Fibroblast of lung (primary cell): ENCODE measurements around the gene KAZALD1. TPM values are rescaled to one million over a fixed set of nuclear protein-coding genes. Genes with fewer than 3 reads are reported as not detected.

Experiments used
- DNase-seq, 2 donors: peaks; one replicate each; pipeline versions ENCODE4 v3.0.0 to v3.0.0-alpha.2; 2010; ENCODE audit warnings: low read depth in 2 of 2
- H2AFZ ChIP-seq: 2 replicates; pipeline ENCODE4 v1.5.1; 2012; ENCODE audit warnings: low read length, control low read depth, inconsistent platforms
- H3K27ac ChIP-seq: 2 replicates; pipeline ENCODE4 v1.5.1; 2011; ENCODE audit warnings: low read length, control low read depth; ENCODE audit not compliant: insufficient read depth
- H3K27me3 ChIP-seq: 2 replicates; pipeline ENCODE4 v1.5.1; 2011; ENCODE audit warnings: mild to moderate bottlenecking, low read length; ENCODE audit not compliant: control insufficient read depth, insufficient read depth
- H3K36me3 ChIP-seq: 2 replicates; pipeline ENCODE4 v1.5.1; 2011; ENCODE audit warnings: low read length; ENCODE audit not compliant: control insufficient read depth, insufficient read depth
- H3K4me1 ChIP-seq: 2 replicates; pipeline ENCODE4 v1.5.1; 2011; ENCODE audit warnings: low read length; ENCODE audit not compliant: control insufficient read depth, insufficient read depth; ENCODE audit errors: extremely low read depth
- H3K4me2 ChIP-seq: 2 replicates; pipeline ENCODE4 v1.5.1; 2011; ENCODE audit warnings: low read length, control low read depth; ENCODE audit not compliant: insufficient read depth; ENCODE audit errors: extremely low read depth
- H3K4me3 ChIP-seq, 4 experiments: fragments of 200-600 bp in 1 of 4; sonication (generic) in 1 of 4; replicated peaks in 1 of 4; 2 replicates each; pipeline ENCODE4 v1.5.1; 2011 to 2016; ENCODE audit warnings: low read length in 4 of 4, low read depth in 3 of 4, mild to moderate bottlenecking in 3 of 4, control low read depth in 2 of 4, inconsistent platforms in 1 of 4, mixed read lengths in 1 of 4; ENCODE audit not compliant: insufficient read depth in 1 of 4; ENCODE audit errors: control extremely low read depth in 1 of 4
- H3K79me2 ChIP-seq: 2 replicates; pipeline ENCODE4 v1.5.1; 2012; ENCODE audit warnings: mild to moderate bottlenecking, low read length, inconsistent platforms; ENCODE audit not compliant: control insufficient read depth, insufficient read depth
- H3K9ac ChIP-seq: 2 replicates; pipeline ENCODE4 v1.5.1; 2011; ENCODE audit warnings: mild to moderate bottlenecking, low read length, control low read depth; ENCODE audit not compliant: insufficient read depth
- H3K9me3 ChIP-seq: 2 replicates; pipeline ENCODE4 v1.5.1; 2012; ENCODE audit warnings: low read depth, low read length; ENCODE audit not compliant: control insufficient read depth, insufficient read depth
- H4K20me1 ChIP-seq: 2 replicates; pipeline ENCODE4 v1.5.1; 2011; ENCODE audit warnings: low read length; ENCODE audit not compliant: control insufficient read depth, insufficient read depth; ENCODE audit errors: extremely low read depth
- EZH2 ChIP-seq: IDR thresholded peaks from 2 replicates; pipeline ENCODE4 v1.5.1; 2012; ENCODE audit warnings: low read length, control low read depth, mild to moderate bottlenecking; ENCODE audit errors: missing control alignments
- polyA minus RNA-seq: library from RNA; depleted of rRNA, polyadenylated mRNA; stranded (reverse); fragments of >200 nt; gene quantifications from 2 replicates; pipeline ENCODE4 v1.2.3, GENCODE V29; 2011; ENCODE audit warnings: low replicate concordance
- polyA plus RNA-seq, 2 donors: library from polyadenylated mRNA; depleted of rRNA in 1 of 2; stranded (reverse) in 1 of 2; unstranded in 1 of 2; fragments of >200 nt; gene quantifications; 2 replicates each; pipeline ENCODE4 v1.2.1, GENCODE V29; 2011 to 2012; ENCODE audit warnings: missing spikeins in 1 of 2
- total RNA-seq: library from RNA; depleted of rRNA; stranded (reverse); fragments of >200 nt; gene quantifications from 2 replicates; pipeline ENCODE4 v1.2.1, GENCODE V29; 2014
- TF ChIP-seq, protein P1 (sequence below), 2 donors: IDR thresholded peaks in 1 of 2; conservative IDR thresholded peaks in 1 of 2; 1 replicate in 1 of 2; 2 replicates in 1 of 2; pipeline ENCODE4 v1.5.1; 2011 to 2012; ENCODE audit warnings: low read length in 2 of 2, control low read depth in 1 of 2, inconsistent platforms in 1 of 2, low read depth in 1 of 2, mild to moderate bottlenecking in 1 of 2

The KAZALD1 gene, protein sequence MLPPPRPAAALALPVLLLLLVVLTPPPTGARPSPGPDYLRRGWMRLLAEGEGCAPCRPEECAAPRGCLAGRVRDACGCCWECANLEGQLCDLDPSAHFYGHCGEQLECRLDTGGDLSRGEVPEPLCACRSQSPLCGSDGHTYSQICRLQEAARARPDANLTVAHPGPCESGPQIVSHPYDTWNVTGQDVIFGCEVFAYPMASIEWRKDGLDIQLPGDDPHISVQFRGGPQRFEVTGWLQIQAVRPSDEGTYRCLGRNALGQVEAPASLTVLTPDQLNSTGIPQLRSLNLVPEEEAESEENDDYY
- 14.4 and 19.8 TPM in 2 replicates for total RNA-seq
- 4.6 and 15.3 TPM in 2 replicates for polyA plus RNA-seq
- polyA plus RNA-seq (2012) = 6.7 and 26.3 TPM in 2 replicates
- polyA minus RNA-seq = 17.1 and 35.7 TPM in 2 replicates

DNA sequence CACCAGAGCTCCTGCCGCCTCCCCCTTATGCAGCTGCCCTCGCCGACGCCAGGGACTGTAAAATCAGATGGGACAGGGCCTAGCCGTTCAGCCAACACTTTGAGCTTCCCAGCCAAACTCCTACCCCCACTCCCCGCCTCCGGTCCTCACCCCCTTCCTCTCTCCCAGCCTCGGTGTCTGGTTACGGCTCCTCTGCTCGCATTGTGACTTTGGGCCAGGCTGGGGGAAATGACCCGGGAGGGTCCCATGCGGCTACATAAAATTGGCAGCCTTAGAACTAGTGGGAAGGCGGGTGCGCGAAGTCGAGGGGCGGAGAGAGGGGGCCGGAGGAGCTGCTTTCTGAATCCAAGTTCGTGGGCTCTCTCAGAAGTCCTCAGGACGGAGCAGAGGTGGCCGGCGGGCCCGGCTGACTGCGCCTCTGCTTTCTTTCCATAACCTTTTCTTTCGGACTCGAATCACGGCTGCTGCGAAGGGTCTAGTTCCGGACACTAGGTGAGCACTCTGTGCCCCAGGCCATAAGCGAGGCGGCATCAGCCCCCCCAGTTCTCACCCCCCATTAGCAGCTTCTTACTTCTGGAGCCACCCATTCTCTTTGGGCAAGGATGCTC, at the start of gene KAZALD1:
TSS of gene KAZALD1 (plus strand) at position 366 of the 608 bp plus-strand sequence. CDS start 604 bp downstream, outside the sequence.
- peak within 1 kb of the TSS; percentile 98 for H3K9ac ChIP-seq
- peaks cover 13% of the 10 kb centered on the region for H3K4me1 ChIP-seq
- no peaks in the 10 kb centered on the region for H4K20me1 ChIP-seq
- H3K4me2 ChIP-seq = peak within 1 kb of the TSS; percentile 90
- peak within 1 kb of the TSS; percentile 98 for H2AFZ ChIP-seq
- peak within 1 kb of the TSS; percentile 70 to 98 (median 88) for H3K4me3 ChIP-seq
- no peaks in the 10 kb centered on the region for H3K9me3 ChIP-seq
- DNase-seq = peak; percentile 68 to 87
- H3K27me3 ChIP-seq = no peaks in the 10 kb centered on the region
- no peaks in the 10 kb centered on the region for H3K36me3 ChIP-seq
- peak within 1 kb of the TSS; percentile 97 for H3K27ac ChIP-seq
- peaks cover 13% of the 10 kb centered on the region for H3K79me2 ChIP-seq
- no peak for TF ChIP-seq EZH2
- TF ChIP-seq, protein P1, sequence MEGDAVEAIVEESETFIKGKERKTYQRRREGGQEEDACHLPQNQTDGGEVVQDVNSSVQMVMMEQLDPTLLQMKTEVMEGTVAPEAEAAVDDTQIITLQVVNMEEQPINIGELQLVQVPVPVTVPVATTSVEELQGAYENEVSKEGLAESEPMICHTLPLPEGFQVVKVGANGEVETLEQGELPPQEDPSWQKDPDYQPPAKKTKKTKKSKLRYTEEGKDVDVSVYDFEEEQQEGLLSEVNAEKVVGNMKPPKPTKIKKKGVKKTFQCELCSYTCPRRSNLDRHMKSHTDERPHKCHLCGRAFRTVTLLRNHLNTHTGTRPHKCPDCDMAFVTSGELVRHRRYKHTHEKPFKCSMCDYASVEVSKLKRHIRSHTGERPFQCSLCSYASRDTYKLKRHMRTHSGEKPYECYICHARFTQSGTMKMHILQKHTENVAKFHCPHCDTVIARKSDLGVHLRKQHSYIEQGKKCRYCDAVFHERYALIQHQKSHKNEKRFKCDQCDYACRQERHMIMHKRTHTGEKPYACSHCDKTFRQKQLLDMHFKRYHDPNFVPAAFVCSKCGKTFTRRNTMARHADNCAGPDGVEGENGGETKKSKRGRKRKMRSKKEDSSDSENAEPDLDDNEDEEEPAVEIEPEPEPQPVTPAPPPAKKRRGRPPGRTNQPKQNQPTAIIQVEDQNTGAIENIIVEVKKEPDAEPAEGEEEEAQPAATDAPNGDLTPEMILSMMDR (conservative IDR thresholded peaks at IDR 0.05 in 1 of 2, IDR thresholded peaks at IDR 0.05 in 1 of 2; ENCODE audit: low read depth in 1 of 2, low read length in 2 of 2) = no peak

DNA sequence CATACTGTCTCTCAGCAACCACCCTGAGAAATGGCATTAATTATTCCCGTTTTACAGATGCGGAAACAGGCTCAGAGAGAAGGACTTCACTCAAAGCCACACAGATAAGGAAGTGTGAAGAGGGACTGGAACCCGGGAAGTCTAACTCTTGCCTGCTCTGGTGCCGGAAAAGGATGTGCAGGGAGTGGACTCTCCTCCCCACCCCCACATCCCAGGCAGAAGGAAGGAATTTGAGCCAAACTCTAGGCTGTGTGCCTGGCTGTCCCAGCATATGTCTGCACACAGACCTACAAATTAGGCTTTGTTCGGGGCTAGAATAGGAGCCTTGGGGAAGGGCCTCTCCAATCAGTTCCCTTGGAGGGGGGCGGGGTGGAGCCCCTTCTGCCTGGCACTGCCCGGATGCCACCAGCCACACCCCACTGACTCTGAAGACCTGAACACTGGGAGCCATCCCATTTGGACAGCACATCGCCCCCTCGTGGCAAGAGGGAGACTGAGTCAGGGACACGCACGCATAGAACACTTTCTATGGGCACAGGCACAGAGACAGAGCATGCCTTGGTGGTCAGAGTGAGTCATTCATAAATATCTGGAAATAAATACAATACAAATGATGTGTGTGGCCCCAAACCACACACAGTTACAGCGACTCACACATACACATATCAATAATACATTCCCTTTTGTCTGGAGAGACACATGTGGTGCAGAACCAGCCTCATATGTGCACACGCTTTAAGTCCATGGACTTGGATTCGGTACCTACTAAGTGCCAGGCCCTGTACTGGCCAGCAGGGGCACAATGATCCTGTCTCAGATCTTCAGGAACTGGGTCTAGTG, 49.0 kb upstream of the KAZALD1 start:
- H3K4me1 ChIP-seq = peaks cover 25% of the 10 kb centered on the region
- H3K9me3 ChIP-seq = no peaks in the 10 kb centered on the region
- peak; percentile 91 to 93 for DNase-seq
- TF ChIP-seq EZH2 = no peak
- TF ChIP-seq, protein P1 (conservative IDR thresholded peaks at IDR 0.05 in 1 of 2, IDR thresholded peaks at IDR 0.05 in 1 of 2; ENCODE audit: low read depth in 1 of 2, low read length in 2 of 2) = peak; percentile 75
- H3K9ac ChIP-seq = no peak overlapping the region
- H4K20me1 ChIP-seq = no peaks in the 10 kb centered on the region
- no peak overlapping the region for H3K4me2 ChIP-seq
- no peak overlapping the region for H2AFZ ChIP-seq
- no peaks in the 10 kb centered on the region for H3K27me3 ChIP-seq
- no peak overlapping the region for H3K4me3 ChIP-seq
- peak overlapping the region; percentile 46 for H3K27ac ChIP-seq
- peaks cover 4% of the 10 kb centered on the region for H3K36me3 ChIP-seq
- H3K79me2 ChIP-seq = no peaks in the 10 kb centered on the region
